T-helper 1 cell treated with Interleukin-12 subunit alpha and Interleukin-12 subunit beta and Interleukin-4 antibody, amounts not matched to agents 30 ng/mL and 1 ng/mL, for 36 hours (primary cell): ENCODE data around the gene PCCB. TPM values are rescaled to one million over a fixed set of nuclear protein-coding genes. Genes with fewer than 3 reads are reported as not detected.
"Not testable (repeated sequence)": the region's sequence is repeated elsewhere in the genome, so short reads cannot be mapped to it uniquely, and the experiment has no call there.

Experiments
- intact Hi-C: fragments of 100-400 bp; cut with micrococcal nuclease; formaldehyde crosslinking; loops from one replicate; pipeline ENCODE4 v1.15.1; 2024
- total RNA-seq: library from RNA; stranded (reverse); gene quantifications from 2 replicates; pipeline ENCODE4 v1.2.3, GENCODE V29; 2022

Gene PCCB
- 21.4 and 26.1 TPM in 2 replicates for total RNA-seq

DNA sequence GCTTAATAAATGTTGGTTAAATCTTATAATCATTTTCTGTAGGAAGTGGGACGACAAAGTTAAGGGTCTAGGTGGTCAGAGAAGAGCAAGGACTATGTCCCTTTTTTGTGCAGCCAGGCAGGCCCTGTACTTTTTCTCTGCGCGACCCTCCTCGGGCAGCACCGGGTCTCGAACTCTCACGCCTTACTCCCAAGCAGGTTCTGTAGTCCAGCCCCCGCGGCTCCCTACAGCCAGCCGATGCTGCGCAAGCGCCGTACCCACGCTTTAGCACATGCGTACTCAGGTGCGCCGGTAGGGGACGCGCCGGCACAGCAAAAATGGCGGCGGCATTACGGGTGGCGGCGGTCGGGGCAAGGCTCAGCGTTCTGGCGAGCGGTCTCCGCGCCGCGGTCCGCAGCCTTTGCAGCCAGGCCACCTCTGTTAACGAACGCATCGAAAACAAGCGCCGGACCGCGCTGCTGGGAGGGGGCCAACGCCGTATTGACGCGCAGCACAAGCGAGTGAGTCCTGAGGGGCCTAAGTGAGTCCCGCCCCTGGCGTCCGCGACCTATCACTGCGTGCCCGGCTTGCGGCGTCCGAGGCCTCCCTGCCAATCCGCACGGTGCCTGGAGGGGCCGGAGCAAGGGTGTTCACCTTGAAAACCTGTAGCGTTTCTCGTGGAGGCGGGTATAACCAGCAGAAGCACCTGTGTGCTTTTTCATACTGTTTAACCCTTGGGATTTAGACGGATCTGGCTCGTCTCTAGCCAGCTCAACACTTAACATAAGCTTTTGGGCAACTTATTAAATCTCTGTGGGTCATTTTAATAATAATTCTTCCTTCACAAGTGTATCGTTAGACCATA is at the start of gene PCCB:
Gene PCCB, plus strand, starts transcription at position 282 of the 844 bp plus-strand sequence. Its CDS starts 36 bp downstream, at position 318.
- intact Hi-C loops: loop anchor here (1.0 to 10.0 kb wide), 12 partner anchors 54 to 1763 kb away; partner anchors contain the start of genes ANAPC13, CEP63, MSL2 and NCK1

DNA sequence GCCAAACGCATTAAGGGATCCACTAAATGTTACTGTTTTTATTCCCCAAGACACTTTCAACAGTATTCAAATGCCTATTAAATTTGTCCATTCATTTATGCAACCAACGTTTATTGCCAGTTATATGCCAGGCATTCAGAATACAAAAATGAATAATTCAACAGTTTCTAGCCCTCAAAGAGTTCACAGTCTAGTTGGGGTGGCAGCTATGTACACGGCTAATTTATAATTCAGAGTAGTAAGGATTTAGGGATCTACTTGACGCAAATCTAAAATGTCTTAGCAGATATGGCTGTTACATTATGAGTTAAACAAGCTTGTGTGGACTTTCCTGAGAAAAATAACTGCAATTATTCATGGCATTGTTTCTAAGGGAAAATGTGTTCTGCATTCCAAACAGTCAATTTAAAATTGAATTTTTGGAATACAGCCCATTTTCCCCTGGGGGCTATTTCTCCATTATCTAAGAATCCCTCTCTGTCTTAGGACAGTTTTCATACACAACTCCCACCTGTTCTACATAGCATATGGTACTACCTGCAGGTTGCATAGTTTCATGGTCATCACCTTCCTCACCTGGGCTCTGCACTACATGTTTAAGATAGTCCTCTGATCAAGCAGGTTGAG is 42.5 kb upstream of the PCCB start:
- intact Hi-C loops: no loop called here

DNA sequence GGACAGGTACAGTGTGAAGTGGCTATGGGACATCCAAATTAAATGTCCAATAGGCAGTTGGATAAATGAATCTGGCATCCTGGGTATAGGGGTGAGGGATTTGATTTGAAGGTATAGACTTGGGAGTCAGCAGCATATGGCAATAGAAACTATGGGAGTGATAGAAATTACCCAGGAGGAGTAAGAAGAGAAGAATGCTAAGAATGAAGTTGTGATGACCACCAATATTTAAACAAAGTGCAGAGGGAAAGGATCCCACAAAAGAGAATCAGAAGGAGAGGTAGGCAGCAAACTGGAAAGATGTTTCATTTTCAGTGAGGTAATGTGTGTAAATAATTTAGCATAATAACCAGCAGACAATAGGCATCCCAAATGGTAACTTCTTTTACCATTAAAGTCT is 40.2 kb upstream of the PCCB start:
- intact Hi-C loops: no loop called here

DNA sequence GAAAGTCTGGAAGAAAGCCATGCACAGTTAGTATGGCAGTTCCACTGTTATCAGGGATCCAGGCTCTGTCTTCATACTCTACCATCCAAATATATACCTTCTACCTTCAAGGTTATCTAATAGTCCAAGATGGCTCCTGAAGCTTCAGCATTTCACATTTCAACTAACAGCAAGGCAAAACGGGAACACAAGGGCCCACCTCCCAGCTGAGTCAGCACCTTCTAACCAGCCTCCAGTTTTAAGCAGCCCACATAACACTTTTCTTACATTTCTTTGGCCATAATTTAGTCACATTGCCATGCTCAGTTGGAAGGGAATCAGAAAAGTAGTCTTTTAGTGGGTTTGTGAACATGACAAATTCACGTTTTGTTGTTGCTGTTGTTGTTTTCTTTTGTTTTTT is 38.6 kb upstream of the PCCB start:
- intact Hi-C loops: no loop called here

DNA sequence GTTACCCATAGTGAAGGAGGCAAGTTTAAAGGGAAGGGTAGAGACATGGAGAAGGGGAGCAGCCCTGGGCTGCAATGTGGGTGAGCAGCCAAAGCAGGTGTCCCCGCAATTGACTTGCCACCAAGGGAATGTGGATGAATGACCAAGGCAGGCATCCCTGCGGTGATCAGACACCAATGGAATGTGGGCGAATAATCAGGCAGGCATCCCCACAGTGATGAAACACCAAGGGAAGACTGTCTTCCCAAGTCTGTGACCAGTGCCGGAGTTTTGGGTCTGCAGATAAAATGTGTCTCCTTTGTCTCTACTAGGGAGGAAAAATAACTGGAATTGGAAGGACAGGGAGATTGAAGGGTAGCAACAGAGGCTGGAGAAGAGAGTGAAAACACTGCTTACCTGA is 27.4 kb upstream of the PCCB start:
- intact Hi-C loops: not testable (repeated sequence)

DNA sequence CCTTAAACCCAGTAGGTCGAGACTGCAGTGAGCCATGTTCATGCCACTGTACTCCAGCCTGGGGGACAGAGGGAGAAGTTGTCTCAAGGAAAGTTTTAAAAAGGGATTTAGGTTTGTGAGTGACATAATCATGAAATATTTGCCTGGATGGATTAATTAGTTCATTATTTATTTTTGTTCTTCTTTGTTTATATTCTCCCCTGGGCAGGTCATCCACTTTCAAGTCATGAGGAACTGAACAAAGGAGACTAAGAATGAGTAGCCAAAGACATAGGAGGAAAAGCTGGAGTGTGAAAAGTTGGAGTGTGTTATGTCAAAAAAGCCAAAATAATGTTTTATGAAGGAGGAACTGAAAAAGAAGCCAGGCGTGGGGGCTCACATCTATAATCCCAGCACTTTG is 17.7 kb upstream of the PCCB start:
- intact Hi-C loops: no loop called here

GRCh38 chr3:136235545-136235944 is 14.6 kb upstream of the PCCB start:
- intact Hi-C loops: no loop called here

DNA sequence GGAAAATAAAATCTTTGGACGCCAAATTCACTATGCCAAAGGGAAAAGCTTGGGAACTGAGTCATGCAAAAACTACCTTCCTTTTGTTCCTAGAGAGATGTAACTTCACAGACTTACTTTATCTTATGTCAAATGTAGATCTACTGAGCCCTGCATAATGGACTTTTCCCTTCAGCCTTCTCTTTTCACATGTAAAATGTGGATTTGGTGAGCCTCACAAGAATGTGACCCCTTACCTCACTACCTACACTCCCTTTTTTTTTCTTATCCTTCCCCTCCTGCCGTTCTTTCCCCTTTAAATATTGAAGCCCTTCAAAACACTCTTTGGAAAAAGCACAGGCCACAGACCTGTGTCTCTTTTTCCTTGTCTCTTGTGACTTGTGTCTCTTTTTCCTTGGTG is 14.0 kb upstream of the PCCB start:
- intact Hi-C loops: no loop called here

- intact Hi-C loops: no loop called here
Measured at GRCh38 chr3:136237103-136237502, 13.0 kb upstream of the PCCB start.

DNA sequence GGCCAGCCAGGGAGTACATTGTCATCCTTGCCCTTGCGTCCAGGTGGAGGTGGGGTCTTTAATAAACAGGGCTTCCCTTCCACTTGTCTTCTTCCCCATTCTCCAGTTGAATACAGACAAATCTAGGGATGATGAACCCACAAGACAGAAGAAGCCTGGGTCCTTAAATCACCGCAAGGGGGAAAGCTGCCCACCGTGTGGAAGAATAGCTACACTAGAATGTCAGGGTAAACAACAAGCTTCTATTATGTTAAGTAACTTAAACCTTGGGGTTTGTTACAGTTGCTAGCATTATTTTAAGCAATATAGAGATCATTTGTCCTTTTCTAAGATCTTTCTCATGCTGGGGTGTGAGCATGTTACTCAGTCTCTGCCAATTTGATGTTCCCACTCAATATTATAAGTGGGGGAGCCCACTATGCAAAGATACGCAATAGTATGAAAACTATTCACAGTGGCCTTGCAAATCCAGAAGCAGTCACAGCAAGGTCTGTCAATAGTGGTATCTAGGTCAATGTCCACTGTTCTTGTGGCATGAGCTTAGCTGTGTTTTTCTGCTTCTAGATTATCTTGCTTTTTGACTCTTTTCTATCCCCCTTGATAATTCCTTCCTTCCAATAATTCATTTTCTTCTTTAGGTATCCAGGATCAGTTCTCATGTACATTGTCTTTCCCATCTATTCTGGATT is 12.0 kb upstream of the PCCB start:
- intact Hi-C loops: no loop called here

DNA sequence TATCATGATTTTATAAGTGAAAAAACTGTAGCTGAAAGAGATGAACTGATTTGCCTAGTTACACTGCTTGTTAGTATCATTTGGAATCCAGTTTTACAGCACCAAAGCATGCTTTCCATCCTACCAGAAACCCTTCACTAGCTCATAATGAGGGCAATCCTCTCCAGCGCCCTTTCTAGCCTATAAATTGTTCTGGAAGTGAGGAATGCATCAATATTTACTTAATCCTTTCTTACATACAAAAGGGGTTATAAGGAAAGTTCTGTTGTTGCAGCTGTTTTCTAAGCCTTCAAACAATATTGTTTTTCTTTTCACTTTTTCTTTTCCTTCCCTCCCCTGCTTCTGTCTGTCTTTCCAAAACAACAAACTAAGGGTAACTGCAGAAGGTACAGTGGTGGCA is 11.0 kb upstream of the PCCB start:
- intact Hi-C loops: no loop called here

DNA sequence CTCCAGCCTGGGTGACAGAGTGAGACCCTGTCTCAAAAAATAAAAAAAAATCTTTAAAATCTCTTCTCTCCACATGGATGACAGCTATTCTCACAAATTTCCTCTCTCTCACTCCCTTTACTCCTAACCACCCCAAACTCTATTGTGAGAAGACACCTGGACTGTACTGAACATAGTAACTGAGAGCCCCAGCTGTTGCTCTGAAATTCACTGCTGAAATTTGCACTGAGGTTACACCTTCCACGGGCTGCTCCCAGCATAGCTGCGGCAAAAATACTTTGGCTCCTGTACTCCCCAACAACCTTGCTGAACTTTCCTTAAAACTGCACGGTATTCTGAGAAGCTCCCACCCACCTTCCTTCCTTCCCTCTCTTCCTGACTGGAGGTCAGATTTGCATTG is 4.4 kb upstream of the PCCB start:
- intact Hi-C loops: no loop called here

GRCh38 chr3:136247436-136247835 is 2.7 kb upstream of the PCCB start:
- intact Hi-C loops: no loop called here

DNA sequence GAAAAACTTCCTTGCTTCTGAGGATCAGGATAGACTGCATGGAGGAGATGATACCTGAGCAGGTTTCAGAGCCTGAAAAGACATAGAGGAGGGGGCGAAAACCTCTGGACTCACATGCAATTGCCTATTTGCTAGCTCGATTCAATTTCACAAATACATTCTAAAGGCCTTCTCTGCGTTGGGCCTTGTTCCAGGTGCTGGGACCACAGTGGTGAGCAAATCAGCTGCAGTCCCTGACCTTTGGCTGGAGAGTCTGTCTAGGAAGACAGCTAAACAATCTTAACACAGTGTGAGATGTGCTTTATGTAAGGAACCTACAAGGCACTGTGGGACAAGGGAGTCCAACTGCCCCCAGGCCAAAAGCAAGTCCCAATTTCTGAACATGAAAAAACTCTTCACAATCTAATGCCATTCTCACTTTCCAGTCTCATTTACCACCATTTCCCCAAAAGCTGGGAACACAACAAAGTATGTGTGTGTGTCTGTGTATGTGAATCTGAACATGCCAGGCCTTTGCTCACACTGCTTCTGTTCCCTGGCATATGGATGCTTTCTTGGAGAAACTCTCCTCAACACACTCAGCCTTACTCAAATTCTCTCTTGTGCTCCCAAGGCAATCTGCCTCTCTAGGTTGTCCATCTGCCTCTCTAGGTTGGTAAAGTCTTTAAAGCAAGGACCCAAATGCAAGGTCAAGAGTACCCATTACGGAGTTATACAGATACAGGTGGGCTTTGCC is 2.1 kb upstream of the PCCB start:
- intact Hi-C loops: no loop called here

DNA sequence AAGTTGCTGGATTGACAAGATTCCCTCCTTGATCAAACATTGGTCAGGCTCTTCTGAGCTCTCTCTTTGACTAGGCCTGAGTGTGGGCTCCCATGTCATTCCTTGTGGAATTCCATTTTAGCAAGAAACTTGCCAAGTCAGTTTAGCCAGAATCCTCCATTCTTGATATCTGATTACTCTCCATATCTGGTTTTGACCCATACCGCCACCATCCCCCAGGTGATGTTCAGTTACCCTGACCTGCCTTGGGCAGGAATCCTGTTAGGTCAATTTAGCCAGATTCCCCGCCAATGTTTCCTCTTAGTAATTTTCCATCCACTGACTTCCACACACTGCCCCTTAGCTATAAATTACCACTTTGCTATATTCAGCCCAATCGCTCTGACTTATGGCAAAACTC is 1.0 kb upstream of the PCCB start:
- intact Hi-C loops: no loop called here

GRCh38 chr3:136249593-136249992 is 547 bp upstream of the PCCB start:
- intact Hi-C loops: no loop called here

DNA sequence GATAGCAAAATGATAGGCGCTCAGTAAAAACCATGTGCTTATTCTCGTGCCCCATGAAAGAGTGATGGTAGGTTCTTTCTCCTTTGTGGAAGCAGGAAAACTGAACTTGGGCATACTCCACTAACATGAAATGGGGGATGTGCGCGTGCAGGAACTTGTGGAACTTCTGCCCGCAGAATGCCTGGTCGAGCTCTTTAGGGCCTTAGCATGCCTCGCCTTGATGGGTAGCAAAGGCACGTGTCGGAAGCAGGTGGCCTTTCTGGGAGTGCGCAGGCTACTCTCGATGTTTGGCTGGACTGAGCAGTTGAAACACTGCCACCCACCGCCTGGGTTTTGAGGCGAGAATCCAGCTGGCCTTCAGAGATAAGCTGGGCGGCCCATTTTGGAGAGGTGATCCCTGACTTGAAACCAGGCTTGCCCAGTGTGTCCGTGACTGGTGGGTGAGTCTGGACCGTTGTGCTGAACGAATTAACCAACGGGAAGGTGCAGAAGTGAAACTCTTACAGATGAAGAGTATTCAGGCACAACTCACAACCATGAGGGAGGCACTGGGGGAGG is 842 bp downstream of the PCCB start:
- intact Hi-C loops: loop anchor here (1.0 to 10.0 kb wide), 12 partner anchors 55 to 1764 kb away; partner anchors contain the start of genes ANAPC13, CEP63, MSL2 and NCK1

DNA sequence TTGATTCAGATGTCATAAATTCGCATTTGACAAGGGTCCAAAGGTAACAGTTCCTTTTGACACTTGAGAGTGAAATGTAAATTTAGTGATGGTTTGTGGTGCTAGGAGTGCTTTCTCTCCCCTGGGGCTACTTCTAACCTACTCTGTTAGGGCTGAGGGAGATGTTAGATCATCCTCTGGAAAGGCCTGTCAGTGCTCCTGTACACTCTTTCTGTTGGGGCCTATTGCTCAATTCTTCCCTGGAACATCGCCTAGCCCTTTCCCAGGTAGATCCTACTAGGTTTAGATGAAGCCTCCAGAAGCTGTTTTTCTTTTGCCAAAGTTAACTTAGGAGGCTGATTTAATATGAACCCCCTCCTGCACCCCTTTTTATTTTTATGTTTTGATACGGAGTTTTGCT is 1.4 kb downstream of the PCCB start:
- intact Hi-C loops: loop anchor here (2.0 to 10.0 kb wide), 6 partner anchors 103 to 1764 kb away; partner anchors contain the start of genes ANAPC13, CEP63 and PPP2R3A

DNA sequence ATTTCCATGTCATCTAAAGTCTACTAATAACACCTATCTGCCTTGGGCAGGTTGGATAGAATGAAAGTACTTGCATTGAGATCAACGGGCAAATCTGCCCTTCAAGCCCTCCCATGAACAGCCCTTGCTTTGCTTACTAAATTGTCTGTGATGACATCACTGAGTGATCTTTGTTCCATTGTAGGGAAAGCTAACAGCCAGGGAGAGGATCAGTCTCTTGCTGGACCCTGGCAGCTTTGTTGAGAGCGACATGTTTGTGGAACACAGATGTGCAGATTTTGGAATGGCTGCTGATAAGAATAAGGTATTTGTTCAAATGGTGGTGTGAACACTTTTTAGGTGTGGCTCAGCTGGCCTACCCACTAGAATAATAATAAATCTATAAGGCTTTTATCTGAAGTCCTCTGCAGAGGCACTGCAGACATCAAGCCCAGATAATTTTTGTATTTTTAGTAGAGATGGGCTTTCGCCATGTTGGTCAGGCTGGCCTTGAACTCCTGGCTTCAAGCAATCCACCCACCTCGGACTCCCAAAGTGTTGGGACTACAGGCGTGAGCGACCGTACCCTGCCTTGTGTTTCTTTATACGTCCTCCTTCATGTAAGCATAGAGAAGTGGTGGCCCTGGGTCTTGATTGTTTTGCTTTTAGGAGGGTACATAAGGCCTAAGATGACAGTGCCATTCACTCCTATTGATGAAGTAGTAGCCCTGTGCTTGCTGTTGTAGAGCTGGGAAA is 5.7 kb downstream of the PCCB start:
- intact Hi-C loops: loop anchor here (10.0 kb wide), 1 partner anchor 1451 kb away; no protein-coding TSS in a partner anchor

DNA sequence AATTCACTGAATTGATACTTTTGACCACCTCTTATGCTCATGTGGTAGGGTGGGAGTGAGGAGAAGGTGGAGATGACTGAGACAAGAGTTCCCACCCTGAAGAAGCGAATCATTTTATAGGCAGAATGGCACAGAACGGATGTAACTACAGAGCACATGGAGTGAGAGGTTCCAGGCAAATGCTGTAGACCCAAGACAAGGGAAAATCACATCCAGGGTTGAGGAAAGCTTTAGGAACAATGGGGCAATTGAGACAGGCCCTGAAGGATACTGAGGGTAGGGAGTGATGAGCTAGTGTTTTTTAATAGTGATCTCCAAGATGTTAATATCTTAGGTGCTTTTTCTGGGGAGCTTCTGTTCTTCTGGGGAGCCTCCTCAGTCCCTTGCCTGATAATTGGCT is 8.1 kb downstream of the PCCB start:
- intact Hi-C loops: loop anchor here (10.0 kb wide), 1 partner anchor 1453 kb away; no protein-coding TSS in a partner anchor
